GM21390 (cell line): ENCODE results near the gene TRMT1.

Experiments used
- ATAC-seq: cut with Tn5 transposase; IDR thresholded peaks from one replicate; pipeline ENCODE4 v1.9.1; 2021; ENCODE audit not compliant: unreplicated experiment

Gene TRMT1

DNA sequence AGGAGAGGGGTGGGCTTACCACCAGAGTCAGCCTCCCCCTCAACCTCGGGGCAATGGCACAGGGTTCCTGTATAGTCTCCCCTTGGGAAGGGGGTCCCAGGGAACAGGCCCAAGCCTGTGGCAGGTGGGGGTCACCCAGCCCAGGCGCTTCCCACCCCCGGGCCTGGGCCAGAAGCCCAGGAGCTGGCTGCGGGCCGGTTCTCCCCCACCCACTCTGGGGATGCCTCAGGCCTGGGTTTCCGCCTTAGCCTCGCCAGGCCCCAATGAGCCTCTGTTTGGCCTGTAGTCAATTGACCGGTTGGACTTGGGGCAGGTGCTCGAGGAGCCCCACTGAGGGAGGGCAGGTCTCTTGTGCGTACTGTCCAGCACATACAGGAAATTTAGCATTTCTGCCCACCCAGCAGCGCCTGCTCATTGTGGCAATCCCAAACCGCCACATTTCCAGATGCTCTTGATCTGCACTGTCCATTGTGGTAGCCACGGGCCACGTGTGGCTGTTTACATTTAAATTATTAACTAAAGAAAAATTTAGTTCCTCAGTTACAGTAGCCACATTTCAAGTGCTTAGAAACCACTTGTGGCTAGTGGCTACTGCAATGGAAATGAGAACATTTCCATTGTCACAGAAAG lies 23.8 kb downstream of the TRMT1 start:
- no peak for ATAC-seq

DNA sequence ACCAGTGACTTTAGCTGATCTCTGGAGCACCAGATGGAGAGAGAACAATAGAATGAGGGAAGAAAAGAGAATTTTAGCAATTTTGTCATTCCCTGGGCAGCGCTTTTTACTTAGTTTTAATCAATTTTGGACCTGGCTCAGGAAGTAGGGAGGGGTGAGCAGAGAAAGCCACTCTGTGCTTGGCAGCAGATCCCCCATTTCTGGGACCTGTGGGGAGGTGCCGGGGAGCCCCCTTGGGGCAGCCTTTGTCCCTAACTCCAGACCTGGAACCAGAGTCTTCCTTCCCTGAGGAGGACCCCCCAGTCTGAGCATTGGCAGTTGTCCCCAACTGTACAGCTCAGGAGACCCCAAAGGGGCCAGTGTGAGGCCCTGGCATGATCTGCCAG lies 24.4 kb downstream of the TRMT1 start:
- no peak for ATAC-seq

DNA sequence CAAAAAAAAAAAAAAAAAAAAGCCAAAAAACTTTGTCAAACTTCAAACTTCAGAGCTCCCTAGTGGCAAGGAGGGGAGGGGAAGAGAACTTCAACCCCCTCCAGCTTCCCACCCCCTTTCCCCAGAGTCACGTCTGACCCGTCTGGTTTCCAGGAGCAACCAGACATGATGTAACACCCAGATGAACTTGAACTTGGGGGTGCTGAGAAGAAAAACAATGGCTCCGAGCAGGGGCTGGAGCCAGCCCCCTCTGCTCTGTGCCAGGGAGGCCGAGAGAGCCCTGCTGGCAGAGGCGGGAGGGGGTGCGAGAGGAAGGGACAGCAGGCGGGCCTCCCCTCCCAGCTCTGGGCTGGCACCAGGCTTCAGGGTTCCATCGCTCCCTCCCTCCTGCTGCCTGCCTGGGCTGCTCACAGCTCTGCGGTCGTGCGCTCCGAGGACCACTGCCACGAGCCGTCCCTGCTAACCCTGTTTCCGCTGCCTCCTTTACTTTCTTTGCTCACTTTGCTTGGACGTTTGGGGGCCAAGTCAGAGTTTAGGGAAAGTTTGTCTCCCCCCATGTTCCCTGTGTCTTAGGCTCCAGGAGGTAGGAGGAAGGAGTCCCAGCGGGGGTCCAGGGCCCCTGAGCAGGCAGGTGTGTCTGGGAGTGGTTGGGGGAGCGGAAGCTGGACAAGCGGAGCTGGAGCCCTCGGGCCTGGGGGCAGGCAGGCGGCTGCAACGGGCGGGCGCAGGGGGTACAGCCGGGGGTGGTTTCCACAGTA lies 25.0 kb downstream of the TRMT1 start:
- no peak for ATAC-seq

- no peak for ATAC-seq
These were observed 25.9 kb downstream of the TRMT1 start for GRCh38 chr19:13090511-13091231.

GRCh38 chr19:13089857-13090507 lies 26.6 kb downstream of the TRMT1 start:
- ATAC-seq: no peak

DNA sequence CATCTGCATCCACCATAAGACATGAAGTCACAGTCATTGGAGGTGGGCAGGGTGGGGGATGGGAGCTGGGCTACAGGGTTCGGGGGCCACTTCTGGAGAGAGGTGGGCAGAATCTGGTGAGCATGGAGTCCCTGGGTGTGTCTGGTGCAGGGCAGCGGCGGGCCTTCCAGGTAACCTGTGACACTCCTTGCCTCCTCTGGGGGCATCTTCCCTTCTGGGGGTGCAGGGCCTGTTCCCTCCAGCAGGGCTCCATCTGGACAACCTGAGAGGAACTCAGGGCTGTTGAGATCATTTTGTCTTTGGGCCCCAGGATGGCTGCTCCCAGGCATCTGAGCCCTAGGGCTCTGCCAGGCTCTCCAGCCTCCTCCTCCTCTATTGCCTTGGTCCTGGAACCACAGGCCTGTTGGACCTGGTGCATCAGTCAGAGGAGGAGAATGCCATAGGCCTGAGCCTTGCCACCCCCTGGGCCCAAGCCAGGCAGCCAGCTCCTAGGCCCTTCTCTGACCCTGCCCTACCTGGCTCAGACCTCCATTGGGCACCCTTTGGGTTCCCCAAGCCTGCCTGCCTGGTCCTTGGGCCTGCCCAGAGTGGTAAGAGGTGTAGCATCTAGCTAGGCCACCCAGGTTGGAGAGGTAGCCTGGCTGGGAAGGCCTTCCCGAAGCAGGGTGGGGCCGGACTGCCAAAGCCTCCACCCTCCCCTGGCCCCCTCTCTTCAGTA lies 27.2 kb downstream of the TRMT1 start:
- no peak for ATAC-seq

GRCh38 chr19:13087795-13088537 lies 28.6 kb downstream of the TRMT1 start:
- no peak for ATAC-seq

DNA sequence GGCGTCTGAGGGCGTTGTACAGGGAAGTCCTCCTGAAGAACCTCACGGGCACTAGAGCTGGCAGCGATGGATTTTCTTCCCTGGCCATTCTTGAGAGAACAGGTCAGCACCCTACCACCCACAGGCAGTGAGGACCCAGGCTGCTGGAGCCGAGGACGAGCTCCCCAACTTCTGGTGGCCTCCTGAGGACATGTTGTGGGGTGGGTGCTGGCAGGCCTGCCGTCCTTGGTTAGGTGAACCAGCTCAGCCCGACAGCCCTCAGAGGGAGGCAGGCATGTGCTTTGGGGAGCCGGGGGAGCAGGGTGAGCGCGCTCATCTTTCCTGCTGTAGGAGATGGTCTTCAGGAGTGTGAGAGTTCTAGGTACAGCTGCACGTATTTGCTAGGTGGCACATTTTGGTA lies 29.2 kb downstream of the TRMT1 start:
- ATAC-seq: no peak

GRCh38 chr19:13086341-13086740 lies 30.2 kb downstream of the TRMT1 start:
- ATAC-seq: no peak

GRCh38 chr19:13085666-13086065 lies 30.9 kb downstream of the TRMT1 start:
- no peak for ATAC-seq

- no peak for ATAC-seq
These were observed 32.9 kb downstream of the TRMT1 start for GRCh38 chr19:13083627-13084026.

DNA sequence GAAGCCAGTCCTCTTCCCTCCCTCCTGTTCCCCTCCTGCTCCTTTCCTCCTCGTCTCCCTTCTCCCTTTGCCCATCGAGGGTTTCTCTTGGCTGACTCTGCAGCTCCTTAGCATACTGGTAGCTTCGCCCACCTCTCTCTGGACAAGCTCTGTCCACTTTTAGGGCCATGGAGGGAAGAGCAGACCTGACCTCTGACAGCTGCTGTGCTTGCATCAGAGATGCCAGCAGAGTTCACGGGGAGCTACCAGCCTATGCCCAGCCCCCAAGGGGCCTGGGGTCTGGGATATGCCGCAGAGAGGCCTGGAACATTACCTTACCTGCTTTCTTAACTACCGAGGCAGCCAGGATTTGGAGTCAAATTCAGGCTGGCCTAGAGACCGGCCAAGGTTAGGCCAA lies 33.5 kb downstream of the TRMT1 start:
- ATAC-seq: no peak

GRCh38 chr19:13082192-13083007 lies 34.1 kb downstream of the TRMT1 start:
- no peak for ATAC-seq

DNA sequence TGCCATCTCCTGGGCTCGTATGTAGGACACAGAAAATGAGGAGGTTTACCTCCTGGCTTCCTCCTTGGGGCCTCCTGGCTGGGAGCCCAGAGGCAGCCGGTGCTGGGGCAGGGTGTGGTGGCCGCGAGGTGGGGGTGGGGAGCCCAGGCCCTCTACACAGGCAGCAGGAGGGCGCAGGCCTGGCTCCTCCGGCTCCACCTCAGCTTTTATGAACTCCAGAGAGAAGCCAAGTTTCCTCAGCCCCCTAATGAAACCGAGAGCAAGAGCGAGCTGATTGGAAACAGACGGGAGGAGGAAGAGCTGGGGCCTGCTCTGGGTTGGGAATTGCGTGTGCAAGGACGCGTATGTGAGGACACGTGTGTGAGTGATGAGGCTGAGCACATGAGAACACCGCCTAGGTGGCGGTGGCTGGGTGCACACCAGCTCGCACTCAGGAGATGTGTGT lies 37.0 kb downstream of the TRMT1 start:
- no peak for ATAC-seq

- no peak for ATAC-seq
These were observed 37.5 kb downstream of the TRMT1 start for GRCh38 chr19:13078897-13079541.

DNA sequence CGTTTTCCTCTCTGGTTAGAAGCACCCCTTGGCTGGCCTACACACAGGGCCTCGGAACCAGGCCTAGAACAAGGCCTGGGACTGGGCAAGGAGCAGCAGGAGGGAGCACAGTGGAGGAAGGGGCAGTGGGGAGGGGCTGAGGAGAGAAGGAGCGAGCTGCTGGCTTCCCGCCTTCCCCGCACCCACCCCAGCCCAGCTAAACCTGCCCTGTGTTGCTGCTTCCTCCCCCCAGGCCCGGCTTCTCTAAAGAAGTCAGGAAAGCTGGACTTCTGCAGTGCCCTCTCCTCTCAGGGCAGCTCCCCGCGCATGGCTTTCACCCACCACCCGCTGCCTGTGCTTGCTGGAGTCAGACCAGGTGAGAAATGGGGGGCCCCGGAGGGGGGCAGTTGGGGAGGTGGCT lies 38.2 kb downstream of the TRMT1 start:
- ATAC-seq: no peak

DNA sequence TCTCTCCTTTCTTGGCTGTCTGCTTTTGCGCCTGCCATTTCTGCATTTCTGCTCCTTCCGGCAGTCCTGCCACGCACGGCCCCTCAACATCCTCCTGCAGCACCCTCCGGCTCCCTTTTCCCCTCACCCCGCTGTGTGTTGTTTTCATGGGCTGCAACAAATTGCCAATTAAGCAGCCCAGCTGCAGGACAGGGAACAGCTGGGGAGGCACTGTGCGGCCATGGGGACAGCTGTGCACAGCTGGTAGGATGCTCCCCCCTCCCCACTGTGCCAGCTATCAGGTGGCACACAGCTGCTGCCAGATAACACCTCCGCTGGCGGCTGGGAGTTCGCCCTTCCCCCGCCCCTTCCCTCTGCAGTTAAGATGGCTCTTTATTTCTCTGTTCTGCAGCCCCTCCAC lies 39.3 kb downstream of the TRMT1 start:
- ATAC-seq: no peak

DNA sequence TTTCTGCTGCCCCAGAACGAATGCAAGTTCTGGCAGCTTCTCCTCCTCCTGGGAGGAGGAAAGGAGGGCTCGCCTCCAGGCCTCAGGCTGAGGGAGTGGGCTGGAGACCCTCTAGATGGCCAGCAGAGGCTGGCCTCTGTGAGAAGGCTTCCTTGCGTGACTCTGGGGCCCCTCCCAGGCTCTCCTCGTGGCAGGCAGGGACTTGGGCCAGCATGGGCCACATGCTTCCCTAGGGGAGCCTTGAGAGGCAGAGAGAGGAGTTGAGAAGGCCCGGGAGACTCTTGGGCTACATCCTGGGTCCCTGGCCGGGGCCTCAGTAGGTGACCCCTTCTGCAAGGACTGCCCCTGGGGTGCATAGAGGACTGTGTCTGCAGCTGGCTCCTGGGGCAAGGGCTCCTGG lies 39.8 kb downstream of the TRMT1 start:
- ATAC-seq: no peak

GRCh38 chr19:13076320-13076719 lies 40.2 kb downstream of the TRMT1 start:
- ATAC-seq: no peak
